Type B pancreatic cell (in vitro differentiated cells): ENCODE results near the gene CAMTA1. TPM values are rescaled to one million over a fixed set of nuclear protein-coding genes. Genes with fewer than 3 reads are reported as not detected.

Experiments
- DNase-seq: peaks from one replicate; pipeline ENCODE4 v3.0.0; 2021; ENCODE audit warnings: mixed read lengths; ENCODE audit not compliant: unreplicated experiment; ENCODE audit errors: extremely low spot score
- H3K27ac Mint-ChIP-seq: 2 replicates; pipeline ENCODE4 v1.8.0; 2021; ENCODE audit warnings: mild to moderate bottlenecking, mixed read lengths
- H3K27me3 Mint-ChIP-seq: 2 replicates; pipeline ENCODE4 v1.8.0; 2021; ENCODE audit warnings: mixed read lengths
- H3K36me3 Mint-ChIP-seq: 2 replicates; pipeline ENCODE4 v1.8.0; 2021; ENCODE audit warnings: mixed read lengths
- H3K4me1 Mint-ChIP-seq: one replicate; pipeline ENCODE4 v1.8.0; 2021; ENCODE audit warnings: mixed read lengths; ENCODE audit not compliant: unreplicated experiment
- H3K4me3 Mint-ChIP-seq: 2 replicates; pipeline ENCODE4 v1.8.0; 2021; ENCODE audit warnings: mild to moderate bottlenecking, mixed read lengths
- H3K9me3 Mint-ChIP-seq: 2 replicates; pipeline ENCODE4 v1.8.0; 2021; ENCODE audit warnings: mixed read lengths
- total RNA-seq: library from RNA; stranded (reverse); gene quantifications from 2 replicates; pipeline ENCODE4 v1.2.1, GENCODE V29; 2021; ENCODE audit warnings: low replicate concordance
- TF ChIP-seq, protein P1 (sequence below): fragments of 200-600 bp; sonication (generic); conservative IDR thresholded peaks from 2 replicates; pipeline ENCODE4 v1.5.0; 2021; ENCODE audit warnings: antibody characterized with exemption, mild to moderate bottlenecking

The CAMTA1 gene
- total RNA-seq, 1 donor from 2014 or later, result 82.5 TPM

DNA sequence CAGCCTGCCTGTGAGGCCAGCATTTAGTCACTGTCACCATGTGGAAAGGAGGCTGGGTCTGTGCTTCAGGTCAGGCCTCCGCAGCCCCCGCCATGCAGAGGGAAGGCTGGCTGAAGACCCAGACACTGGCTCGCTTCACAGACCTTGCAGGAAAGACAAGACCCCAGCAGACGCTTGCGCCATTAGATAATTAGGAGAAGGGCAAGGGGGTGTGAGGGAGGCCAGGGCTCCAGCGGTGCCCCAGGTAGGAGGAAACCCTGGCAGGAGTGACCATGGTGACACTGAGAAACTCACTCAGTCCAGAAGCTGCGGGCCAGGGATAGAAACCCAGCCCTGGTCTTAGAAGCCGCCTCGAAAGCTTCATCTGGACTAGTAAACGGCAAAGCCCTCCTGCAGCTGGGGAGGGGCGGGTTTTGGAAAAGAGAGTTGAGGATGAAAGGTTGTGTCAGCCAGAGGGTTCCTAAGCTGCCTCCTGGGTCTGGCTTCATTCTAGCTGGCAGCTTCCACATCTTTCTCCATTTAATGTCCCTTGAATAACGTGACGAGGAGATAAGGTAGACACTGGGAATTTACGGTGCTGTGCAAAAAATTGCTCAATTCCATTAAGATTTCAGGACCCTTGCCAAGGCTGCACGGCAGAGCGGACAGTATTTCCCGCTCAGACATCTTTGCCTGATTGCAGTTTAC lies 691.8 kb downstream of the CAMTA1 start:
- Mint-ChIP-seq H3K27ac (no peak overlapping the region), H3K27me3 (no peaks in the 10 kb centered on the region), H3K36me3 (no peaks in the 10 kb centered on the region), H3K4me1 (peaks cover under 1% of the 10 kb centered on the region), H3K4me3 (no peak overlapping the region), H3K9me3 (no peaks in the 10 kb centered on the region)
- no peak for DNase-seq
- TF ChIP-seq, protein P1, sequence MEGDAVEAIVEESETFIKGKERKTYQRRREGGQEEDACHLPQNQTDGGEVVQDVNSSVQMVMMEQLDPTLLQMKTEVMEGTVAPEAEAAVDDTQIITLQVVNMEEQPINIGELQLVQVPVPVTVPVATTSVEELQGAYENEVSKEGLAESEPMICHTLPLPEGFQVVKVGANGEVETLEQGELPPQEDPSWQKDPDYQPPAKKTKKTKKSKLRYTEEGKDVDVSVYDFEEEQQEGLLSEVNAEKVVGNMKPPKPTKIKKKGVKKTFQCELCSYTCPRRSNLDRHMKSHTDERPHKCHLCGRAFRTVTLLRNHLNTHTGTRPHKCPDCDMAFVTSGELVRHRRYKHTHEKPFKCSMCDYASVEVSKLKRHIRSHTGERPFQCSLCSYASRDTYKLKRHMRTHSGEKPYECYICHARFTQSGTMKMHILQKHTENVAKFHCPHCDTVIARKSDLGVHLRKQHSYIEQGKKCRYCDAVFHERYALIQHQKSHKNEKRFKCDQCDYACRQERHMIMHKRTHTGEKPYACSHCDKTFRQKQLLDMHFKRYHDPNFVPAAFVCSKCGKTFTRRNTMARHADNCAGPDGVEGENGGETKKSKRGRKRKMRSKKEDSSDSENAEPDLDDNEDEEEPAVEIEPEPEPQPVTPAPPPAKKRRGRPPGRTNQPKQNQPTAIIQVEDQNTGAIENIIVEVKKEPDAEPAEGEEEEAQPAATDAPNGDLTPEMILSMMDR, result no peak

DNA sequence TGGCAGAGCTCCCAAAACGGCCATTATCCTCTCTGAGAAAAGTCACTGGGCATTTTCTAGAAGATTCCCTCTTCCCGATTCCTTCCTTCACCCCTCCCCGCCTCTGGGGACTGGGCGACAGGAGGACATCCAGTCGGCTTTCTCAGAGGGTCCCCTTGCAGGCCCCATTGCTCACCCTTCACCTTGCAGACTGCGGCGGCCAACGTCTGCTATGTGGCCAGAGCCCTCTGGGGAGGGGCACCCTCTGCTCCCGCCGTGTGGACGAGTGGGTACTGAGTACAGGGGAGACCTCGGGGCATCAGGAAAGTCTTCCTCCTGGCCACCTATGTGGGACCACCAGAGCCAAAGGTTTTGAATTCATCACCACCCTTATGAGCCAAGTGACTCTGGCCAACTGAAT lies 692.3 kb downstream of the CAMTA1 start:
- TF ChIP-seq, protein P1, result no peak
- no peak for DNase-seq
- H3K4me1 Mint-ChIP-seq, result no peaks in the 10 kb centered on the region
- no peaks in the 10 kb centered on the region for H3K27me3 Mint-ChIP-seq
- H3K9me3 Mint-ChIP-seq, result no peaks in the 10 kb centered on the region
- no peak overlapping the region for H3K4me3 Mint-ChIP-seq
- no peak overlapping the region for H3K27ac Mint-ChIP-seq
- H3K36me3 Mint-ChIP-seq, result no peaks in the 10 kb centered on the region

DNA sequence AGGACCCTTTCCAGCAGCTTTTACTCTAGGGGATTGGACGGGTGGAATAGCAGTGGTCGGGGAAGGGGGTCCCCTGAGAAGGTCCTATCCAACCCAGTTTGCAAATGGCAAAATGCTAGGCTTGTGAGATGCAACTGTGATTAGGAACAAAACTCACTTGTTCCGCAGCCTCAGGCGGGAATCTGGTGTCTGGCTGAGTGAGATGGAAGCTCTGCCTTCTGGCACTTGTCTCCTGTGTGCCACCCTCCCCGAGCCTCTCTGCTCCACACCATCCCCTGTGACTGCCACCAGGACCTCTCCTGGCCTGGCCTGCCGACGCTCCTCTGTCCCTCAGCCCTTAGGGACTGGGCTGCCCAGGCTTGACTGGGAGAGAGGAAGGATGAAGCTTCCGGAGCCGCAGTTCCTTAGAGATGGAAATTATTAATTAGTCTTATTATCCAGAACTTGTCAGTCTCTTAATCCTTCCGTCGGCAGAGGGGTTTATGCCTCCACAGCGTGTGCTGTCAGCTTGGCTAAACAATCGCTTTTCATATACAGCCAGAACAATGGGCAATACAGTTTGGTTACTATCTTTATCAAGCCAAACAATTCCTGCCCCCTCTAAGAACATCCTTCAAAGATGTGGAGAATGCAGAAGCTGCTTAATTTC lies 693.0 kb downstream of the CAMTA1 start:
- Mint-ChIP-seq H3K27ac (no peak overlapping the region), H3K36me3 (no peaks in the 10 kb centered on the region), H3K4me1 (peaks cover 5% of the 10 kb centered on the region), H3K27me3 (no peaks in the 10 kb centered on the region), H3K9me3 (no peaks in the 10 kb centered on the region), H3K4me3 (no peak overlapping the region)
- TF ChIP-seq, protein P1, result no peak
- no peak for DNase-seq

DNA sequence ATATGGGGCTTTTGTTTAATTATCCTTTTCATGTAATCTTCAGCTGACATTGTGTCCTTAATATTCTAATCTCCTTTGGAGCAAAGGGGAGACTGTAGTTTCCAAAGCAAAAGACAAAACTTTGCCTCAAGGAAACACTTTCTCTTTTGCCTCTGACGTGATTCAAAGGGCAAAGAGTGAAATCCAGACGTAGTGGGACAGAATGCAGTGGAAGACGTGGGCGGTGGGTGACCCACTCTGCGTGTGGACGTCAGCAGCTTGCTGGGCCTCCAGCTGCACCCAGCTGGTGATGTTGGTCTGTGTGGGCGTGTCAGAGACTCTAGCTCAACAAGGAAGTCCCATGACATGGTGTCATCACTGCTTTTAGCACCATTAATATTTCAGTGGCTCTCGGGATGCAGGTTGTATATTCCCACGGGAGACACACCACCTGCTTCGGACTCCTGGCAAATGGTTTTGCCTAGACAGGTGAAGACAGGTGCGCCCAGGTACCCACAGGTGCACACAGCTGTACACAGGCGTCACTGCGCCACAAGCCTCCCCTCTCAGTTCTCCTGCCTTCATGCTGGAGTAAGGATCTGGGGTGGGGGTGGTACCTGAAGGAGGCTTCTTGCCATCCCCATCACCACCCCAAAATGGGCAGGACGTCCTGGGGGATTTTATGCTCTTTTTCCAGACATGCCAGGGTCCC lies 693.7 kb downstream of the CAMTA1 start:
- Mint-ChIP-seq H3K27me3 (no peaks in the 10 kb centered on the region), H3K36me3 (no peaks in the 10 kb centered on the region), H3K9me3 (no peaks in the 10 kb centered on the region), H3K4me1 (peaks cover 6% of the 10 kb centered on the region), H3K27ac (no peak overlapping the region), H3K4me3 (no peak overlapping the region)
- TF ChIP-seq, protein P1, result no peak
- no peak for DNase-seq

DNA sequence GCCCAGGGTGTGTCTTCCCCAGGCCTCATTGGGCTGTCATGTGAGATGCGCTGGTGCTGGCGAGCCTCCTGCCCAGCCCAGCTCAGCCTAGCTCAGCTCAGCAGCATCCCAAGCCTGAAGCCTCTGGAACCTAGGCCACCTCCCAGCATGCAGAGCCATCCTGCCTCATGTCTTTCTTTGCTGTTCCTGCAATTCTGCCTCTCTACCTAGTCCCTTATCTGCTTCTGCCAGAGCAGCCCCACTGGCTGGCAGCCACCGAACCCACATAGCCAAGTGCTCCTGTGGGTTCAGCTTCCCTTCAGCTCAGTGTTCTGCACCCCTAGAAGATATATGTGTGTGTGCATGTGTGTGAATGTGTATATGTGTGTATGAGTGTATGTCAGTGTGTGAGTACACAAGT lies 694.3 kb downstream of the CAMTA1 start:
- DNase-seq, result no peak
- no peaks in the 10 kb centered on the region for H3K9me3 Mint-ChIP-seq

More for the DNA sequence above, 694.3 kb downstream of the CAMTA1 start:
- Mint-ChIP-seq H3K4me1 (peaks cover 6% of the 10 kb centered on the region), H3K27me3 (no peaks in the 10 kb centered on the region), H3K4me3 (no peak overlapping the region), H3K27ac (no peak overlapping the region), H3K36me3 (no peaks in the 10 kb centered on the region)
- TF ChIP-seq, protein P1, result no peak
